HG03280 (cell line): Measurements from ENCODE around the gene NTN4.
"Not testable (repeated sequence)": the region's sequence is repeated elsewhere in the genome, so short reads cannot be mapped to it uniquely, and the experiment has no call there.

ENCODE experiments used
- ATAC-seq: cut with Tn5 transposase; IDR thresholded peaks from one replicate; pipeline ENCODE4 v1.9.1; 2021; ENCODE audit warnings: mild to moderate bottlenecking, moderate library complexity; ENCODE audit not compliant: unreplicated experiment

The NTN4 gene

DNA sequence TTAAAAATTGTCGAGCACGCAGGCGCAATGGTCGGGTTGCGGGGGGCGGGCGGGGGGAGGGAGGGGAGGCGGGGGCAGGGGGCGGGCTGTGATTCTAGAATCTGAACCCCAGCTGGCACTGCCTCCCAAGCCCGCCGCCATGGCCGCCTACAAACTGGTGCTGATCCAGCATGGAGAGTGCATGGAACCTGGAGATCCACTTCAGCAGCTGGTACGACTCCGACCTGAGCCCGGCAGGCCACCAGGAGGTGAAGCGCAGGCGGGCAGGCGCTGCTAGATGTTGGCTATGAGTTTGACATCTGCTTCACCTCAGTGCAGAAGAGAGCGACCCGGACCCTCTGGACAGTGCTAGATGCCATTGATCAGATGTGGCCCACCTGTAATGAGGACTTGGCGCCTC, 118.4 kb downstream of the NTN4 start:
- ATAC-seq, result no peak

DNA sequence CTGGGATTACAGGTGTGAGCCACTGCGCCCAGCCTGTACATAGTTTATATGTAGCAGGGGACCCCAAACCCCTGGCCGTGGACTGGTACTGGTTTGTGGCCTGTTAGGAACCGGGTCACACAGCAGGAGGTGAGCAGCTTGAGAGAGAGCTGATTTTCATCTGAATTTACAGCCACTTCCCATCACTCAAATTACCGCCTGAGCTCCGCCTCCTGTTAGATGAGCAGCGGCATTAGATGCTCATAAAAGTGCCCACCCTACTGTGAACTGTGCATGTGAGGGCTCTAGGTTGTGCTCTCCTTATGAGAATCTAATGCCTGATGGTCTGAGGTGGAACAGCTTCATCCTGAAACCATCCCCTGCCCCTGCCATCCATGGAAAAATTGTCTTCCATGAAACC, 119.3 kb downstream of the NTN4 start:
- no peak for ATAC-seq

DNA sequence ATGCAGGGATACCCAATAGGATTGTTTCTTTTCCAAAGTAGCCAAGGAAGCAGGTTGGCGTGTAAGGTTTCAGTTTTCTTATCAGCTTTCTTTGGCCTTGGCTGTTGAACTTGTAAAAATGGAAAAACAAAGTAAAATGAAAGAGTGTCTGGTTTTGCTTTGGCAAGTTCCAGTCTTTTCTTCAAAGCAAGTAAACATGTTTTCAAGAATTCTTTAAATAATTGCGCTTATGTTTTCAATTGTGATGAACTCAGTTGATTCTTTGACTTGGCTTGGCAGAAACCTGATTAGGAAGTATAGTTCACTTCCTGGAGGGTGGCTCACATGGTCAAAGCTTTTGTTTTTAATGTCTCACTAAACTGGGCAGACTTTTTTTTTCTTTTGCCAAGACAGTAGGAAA, 127.0 kb downstream of the NTN4 start:
- no peak for ATAC-seq

DNA sequence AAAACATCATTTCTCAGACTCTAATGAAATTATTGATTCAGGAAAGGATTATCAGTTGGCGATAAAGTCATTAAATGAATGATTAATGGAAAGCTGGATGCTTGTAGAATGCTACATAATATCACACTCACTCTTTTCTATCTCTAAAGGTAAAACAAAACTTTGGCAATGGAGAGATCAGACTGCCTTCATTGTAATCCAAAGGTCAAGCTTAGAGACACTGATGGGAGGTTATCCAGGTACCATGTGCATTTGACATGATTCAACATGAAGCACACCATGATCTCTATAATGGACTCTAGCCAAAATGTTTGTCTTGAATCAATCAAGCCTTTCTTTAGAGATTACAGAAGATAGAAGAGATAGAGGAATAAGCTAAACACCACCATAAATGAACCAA, 129.2 kb downstream of the NTN4 start:
- ATAC-seq, result no peak

DNA sequence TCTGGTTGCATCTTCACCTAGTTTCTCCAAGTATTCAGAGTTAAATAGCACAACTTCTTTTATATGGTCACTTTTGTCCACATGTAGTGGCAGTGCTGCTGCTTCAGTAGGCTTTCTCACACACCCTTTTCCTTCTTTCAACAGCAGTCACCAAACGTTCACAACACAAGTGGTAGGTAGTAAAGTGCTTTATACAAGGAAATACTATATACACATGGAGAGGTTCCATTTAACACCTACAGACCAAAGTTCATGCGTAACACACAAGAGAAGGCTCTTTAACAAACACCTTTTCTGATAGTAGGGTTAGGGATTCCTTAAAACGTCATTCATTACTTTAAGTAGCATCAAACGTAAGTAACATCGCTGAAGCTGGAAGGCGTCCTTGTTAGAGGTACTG, 132.2 kb downstream of the NTN4 start:
- no peak for ATAC-seq

DNA sequence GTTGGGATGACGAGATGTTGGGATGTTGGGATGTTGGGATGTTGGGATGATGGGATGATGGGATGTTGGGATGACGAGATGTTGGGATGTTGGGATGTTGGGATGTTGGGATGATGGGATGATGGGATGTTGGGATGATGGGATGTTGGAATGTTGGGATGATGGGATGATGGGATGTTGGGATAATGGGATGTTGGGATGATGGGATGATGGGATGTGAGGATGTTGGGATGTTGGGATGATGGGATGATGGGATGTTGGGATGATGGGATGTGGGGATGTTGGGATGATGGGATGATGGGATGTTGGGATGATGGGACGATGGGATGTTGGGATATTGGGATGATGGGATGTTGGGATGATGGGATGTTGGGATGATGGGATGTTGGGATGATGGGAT, 135.9 kb downstream of the NTN4 start:
- not testable (repeated sequence) for ATAC-seq

DNA sequence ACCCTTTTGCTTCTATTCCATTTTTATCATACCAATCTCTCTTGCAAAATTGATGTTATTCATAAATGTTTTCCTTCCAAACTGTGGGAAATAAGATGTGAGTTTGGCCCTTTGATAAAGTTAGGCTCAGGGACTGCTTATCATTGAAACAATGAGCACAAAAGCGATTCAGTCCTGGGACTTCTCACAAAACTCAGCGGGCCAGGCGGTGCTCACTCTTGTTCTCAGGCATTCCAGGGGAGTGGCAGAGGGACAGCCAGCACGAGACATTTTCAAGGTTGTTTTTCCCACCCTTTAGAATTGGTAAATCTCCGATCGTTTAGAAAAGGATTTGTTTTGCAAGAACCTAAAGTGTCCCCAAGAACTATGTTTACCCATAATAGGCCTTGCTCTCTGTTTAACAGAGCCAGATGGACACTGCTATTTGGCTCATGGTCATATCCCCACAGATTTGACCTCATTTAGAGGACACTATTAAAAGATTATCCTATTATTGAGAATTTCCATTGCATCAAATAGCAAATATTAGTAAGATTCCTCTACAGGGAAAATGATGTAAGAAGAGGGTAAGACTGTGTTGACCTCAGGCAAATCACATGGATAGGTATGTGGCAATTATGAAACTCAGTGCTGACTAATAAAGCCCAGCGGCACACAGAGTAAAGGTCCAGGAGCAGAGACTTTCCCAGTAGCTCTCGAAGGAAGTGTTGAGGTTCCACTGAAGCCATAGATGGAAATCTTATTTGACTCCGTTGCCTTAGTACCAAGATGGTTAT, 136.6 kb downstream of the NTN4 start:
- ATAC-seq, result no peak

DNA sequence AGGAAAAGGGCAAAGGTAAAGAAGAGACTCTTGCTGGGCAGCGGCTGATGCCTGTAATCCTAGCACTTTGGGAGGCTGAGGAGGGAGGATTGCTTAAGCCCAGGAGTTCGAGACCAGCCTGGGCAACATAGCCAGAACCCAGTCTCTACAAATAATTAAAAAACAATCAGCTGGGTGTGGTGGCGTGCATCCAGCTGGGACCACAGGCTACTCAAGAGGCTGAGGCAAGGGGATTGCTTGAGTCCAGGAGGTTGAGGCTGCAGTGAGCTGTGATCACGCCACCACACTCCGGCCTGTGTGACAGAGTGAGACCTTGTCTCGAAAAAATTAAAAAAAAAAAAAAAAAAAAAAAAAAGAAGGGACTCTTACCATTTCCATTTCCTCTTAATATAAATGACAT, 138.9 kb downstream of the NTN4 start:
- ATAC-seq, result no peak

DNA sequence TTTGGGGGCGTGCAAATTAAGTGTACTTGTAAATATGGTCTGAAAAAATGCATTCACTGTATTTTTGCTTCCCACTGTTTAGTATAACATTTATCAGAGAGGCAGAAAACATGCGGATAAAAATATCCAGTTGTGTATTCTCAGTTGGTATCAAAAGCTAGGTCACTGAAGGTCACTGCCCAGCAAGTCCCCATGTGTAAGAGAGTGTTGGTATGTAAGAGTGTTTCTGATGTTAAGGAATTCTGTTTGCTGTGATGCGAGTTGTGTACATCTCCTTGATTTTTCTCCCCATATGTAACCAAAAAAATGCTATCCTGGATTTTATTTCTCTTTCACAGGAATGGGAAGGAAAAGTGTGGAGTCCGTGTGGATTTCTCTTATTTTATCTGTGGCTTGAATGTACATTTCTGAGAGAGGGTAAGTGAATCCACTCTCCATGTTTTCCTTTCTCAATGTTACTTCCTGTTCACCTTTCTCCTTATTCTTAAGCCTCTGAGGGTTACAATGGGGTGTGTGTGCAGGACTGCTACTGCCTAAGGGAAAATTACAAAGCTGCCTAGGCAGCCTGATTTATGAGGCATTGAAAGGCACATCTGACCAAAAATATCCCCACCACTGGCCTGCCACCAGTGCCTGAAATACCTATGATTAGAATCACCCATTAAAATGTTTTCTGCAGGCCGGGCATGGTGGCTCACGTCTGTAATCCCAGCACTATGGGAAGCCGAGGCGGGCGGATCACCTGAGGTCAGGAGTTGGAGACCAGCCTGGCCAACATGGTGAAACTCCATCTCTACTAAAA, 141.4 kb downstream of the NTN4 start:
- no peak for ATAC-seq

DNA sequence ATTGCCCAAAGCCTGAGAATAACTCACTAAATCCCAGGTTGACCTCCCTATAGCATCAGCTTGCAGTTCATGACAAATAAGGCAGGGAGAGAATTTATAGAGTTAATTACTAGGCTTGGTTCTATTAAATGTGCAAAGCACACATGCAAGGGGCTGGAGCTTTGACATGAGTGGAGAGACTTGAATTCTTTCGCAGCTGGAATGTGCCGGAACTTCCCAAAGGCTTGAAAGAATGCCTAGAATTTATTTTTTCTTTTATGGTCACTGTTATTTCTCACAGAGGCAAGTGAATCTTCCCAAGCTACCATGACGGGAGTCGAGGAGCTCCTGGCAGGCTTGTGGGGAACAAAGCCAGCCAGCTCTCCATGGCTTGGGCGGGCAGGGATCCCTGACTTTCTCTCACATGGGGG, 143.8 kb downstream of the NTN4 start:
- no peak for ATAC-seq

DNA sequence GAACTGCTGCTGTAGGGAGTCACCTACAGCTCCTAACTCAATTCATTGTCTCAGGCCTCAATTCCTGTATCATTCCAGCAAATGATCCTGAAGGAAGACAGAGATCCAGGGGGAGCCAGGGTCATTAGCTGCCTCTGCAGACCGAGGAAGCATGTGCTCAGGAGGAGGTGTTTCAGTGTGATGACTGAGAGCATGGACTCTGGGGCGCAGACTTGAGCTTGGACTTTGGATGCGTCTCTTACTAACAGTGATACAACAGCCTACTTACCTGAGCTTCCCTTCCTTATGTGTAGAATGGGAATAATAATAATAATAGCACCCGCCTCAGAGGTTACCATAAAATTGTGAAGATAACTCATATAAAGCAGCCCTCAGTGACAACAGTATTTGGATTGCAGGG, 147.3 kb downstream of the NTN4 start:
- ATAC-seq, result no peak

DNA sequence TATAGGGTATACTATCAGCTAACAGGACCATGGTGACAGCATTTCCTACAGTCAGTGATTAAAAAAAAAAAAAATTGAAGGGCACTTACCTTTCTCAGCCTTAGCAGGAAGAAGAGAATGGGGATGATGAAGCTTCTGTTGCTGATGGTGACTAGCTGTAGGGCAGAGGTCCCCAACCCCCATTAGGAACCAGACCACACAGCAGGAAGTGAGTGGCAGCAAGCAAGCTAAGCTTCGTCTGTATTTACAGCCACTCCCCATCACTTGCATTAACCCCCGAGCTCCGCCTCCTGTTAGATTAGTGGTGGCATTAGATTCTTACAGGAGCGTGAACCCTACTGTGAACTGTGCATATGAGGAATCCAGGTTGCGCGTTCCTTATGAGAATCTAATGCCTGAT, 148.0 kb downstream of the NTN4 start:
- no peak for ATAC-seq

DNA sequence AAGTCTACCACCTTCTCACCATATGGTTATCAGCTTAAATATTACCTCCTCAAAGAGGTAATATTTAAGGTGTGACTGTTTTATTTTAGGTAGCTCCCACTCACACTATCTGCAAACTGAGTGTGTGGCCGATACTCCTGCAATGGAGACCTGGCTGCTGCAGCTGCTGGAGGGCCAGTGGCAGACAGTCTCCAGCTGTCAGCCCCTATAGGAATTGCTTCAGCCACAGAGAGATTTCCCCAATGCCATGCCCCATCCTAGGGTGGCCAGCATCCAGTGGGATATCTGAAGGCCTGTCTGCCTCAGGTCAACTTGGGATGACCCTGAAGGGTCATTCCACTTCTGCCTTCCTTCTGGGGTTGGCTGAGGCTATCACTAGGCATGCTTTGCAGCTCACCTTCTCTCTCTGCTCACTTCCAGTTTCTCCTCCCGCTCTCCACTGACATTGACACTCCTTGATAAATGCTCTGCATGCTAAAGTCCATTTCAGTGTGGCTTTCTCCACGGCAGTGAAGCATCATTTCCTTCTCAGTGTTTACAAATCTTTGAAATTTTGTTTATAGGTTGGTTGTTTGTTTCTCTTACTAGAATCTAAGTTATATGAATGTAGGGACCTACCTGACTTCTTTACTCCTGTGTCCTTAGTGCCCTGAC, 149.1 kb downstream of the NTN4 start:
- no peak for ATAC-seq

DNA sequence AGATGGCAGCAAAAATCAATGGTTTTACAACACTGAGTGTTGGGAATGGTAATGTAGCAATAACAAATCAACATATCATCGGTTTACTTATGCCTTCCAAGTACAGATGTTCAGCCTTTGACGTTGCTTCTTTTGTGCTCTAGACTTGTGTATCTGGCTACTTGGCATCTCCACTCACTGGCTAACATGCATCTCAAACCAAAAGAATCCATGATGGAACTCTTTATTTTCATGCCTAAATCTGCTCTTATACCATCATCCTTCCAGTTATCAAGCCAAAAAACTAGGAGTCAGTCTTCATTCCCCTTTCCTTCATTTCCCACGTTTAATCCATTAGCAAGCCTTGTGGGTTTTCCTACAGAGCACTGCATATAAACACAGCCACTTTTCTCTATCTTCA, 150.0 kb downstream of the NTN4 start:
- no peak for ATAC-seq

DNA sequence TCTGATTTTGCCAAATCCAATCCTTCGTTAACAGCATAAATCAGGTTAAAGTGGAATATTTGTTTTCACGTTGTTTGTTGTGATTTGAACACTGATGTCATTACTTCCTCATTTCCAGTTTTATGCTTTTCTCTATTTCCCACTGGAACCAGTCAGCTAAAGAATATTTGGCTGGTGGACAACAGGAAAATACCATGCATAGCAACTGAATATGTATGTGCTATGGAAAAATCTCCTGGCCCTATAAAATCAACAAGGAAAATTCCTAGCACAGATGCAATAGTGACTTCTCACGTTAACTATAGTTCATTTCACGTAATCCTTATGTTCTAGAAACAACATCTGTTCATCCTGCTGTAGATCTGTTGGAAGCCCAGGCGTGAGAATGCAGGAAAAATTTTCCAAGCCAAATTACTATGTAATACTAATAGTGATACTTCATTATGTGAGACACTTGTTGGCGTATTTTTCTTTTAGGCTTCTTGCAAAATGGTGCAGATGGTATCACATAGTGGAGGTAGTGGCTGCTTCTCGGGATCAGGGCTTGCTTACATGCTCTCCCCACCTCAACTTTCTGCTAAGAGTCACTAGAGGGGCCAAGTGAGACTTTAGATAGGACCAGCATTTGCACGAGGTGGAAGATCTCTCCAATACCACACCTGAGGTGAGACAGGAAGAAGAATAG, 153.0 kb downstream of the NTN4 start:
- no peak for ATAC-seq

DNA sequence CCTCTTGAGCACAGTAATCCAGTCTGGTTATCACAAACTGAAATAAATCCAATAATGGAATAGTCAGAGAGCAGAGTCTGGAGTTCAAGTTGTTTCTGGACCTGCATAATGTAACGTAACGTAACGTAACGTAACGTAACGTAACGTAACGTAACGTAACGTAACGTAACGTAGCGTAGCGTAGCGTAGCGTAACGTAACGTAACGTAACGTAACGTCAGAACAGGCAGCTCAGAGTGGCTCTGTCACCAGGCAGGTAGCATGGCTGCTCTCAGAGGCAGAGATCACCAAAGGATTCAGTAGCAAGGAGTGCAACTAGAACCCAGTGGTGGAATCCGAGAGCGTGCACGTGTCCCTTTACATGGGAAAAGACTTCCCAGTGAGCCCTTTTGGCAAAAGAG, 153.6 kb downstream of the NTN4 start:
- no peak for ATAC-seq

DNA sequence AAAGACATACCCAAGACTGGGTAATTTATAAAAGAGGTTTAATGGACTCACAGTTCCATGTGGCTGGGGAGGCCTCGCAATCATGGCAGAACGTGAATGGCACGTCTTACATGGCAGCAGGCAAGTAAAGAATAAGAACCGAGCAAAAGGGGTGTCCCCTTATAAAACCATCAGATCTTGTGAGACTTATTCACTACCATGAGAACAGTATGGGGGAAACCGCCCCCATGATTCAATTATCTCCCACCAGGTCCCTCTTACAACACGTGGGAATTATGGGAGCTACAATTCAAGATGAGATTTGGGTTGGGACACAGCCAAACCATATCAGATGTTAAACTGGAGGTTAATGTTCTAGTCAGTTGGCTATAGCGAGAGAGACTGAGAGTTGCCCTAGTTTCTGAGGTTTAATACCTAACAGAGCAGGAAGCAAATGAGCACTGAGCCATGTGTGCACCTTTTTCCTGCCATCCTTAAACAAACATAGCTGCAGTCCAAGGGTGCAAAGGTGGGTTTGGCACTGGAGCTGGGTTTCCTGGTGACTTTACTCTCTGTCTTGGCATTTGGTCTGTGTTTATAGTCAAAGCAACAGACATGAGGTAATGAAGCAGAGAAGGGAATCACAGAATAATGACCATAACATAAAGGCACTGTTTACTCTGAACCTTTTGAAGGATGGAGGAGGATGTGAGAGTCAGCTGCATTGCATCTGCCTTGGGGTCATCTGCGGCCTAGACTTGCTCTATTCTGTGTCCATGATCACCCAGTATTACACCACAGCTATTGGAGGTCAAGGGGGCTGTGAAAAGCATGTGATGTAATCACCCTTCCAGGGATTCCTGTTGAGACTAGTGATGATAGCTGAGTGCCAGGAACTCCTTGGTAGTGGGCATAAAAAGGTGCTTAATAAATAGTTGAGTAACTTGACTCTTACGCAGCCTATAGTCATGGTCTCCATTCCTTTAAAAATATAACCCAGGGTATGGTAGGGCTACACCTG, 155.6 kb downstream of the NTN4 start:
- ATAC-seq, result no peak

DNA sequence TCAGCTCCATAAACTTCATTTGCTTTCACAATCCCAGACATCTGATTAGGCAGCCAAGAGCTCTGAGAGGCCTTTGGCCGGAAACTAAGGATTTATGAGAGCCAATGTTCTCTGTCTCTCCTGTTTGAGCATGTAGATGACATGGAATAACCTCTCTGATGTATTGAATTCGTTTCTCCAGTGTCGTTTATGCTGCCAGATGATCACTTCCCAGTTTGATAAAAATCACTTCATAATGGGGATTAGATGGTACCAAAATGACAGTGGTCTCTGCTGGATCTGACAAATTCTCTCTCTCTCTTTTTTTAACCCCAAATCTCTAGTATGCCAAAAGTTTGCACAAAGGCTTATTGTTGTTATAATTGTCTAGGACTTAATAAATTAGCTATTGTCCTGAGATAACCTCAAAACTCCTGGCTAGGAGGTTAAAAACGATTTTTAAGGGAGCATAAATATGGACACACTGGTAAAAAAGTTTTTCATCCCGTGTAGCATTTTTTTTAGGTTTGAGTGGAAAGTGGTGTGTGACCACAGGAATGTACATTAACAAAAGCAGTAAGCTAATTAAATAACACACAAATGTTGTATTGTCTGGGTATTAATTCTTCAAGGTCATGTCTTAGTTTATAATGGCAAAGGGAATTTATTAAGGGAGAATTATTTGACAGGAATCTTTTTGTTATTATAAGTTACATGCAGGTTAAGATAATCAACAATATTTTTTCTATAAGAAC, 156.7 kb downstream of the NTN4 start:
- ATAC-seq, result no peak

DNA sequence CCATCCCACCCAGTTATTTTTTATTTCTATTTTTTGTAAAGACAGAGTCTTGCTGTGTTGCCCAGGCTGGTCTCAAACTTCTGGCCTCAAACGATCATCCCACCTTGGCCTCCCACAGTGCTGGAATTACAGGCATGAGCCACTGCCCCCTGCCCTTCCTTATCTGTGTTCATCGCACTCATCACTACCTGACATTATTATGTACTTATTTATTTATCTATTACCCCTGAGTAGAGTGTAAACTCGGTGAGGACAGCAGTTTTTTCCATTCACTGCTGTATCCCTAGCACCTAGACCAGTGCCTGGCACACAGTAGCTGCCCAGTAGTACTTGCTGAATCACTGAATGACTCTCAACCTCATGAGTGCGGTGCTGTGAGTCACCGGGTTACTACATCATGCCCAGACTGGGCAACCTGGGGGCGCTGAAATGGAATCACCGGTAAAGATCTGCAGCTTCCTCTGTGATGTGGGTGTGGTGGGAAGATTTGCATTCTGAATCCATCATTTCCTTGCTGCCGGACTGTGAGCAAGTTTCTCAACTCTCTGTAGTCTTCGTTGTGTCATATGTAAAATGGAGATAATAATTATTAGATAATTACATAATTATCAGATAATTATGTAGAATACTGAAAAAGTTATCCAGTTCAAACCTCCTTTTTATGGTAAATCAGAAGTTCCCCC, 157.4 kb downstream of the NTN4 start:
- no peak for ATAC-seq
